CD4-positive, alpha-beta T cell treated with Interleukin-4 for 4 hours (primary cell): Measurements from ENCODE around the gene DGLUCY.
A peak's percentile ranks its signal among the peaks of the same experiment; 100 is the strongest.
"Not testable (repeated sequence)": the region's sequence is repeated elsewhere in the genome, so short reads cannot be mapped to it uniquely, and the experiment has no call there.

Source experiments
- DNase-seq: peaks from one replicate; pipeline ENCODE4 v3.0.0-alpha.2; 2020

The DGLUCY gene

DNA sequence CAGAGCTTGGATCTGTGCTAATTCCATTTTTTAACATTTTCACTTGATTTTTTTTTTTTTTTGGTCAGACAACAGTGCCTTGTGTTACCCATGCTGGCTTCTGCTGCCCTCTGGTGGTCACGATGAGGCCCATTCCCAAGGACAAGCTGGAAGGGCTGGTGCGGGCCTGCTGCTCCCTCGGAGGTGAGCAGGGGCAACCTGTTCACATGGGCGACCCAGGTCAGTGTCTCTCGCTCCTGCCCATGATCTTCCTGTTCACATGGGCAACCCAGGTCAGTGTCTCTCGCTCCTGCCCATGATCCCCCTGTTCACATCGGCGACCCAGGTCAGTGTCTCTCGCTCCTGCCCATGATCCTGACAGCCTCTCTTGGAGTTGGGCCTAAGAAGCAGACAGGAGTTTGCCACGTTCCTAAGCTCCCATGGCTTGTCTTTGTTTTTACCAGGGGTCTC is 59.4 kb downstream of the DGLUCY start:
- DNase-seq: peak; percentile 75

DNA sequence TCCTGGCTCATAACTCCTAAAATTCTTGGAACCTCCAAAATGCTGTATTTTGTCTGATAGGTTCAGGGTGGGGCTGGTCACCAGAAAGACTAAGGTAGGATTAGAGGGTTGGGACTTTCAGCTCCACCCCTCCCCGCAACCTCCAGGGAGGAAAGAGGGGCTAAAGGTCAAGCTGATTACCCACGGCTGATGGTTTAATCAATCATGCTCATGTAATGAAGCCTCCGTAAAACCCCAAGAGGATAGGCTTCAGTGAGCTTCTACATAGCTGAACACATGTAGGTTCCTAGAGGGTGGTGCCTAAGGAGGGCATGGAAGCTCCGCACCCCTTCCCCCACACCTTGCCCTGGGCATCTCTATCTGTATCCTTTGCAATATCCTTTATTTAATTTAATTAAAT is 60.0 kb downstream of the DGLUCY start:
- DNase-seq: no peak

DNA sequence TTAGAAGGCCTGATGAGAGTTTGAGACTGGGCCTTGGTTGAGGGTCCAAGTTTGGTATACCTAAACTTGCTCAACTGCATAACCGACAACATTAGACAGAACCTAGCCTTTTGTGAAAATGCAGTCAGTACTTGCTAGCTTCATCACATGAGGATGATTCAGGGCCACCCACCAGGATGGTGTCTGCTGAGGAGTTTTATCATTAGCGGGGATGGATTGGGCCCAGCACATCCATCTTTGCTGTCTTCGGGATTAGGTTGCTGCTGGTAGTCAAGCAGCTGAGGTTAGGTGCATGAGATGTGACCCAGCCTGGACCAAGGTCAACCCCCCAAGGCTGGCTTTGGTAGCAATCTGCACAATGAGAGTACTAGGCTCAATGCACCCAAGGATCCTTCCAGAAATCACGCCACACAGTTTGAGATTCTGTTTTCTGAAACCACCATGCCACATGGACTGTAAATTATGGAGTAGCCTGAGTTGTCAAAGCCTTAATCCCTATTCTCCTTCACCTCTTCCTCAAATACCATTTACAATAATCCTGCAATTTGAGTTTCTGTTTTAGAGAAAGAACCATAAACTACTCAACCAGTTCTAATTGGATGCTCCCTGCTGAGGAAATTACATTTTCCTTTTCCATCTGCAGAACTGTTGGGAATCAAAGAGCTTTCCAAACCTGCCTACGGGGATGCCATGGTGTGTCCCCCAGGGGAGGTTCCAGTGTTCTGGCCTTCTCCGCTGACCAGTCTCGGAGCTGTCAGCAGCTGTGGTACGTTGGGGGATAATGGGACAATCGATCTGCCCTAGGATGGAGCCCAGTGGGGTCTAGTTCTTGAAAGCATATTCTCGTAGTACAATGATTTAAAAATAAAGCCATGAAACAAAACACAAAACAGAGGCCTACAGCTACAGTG is 61.7 kb downstream of the DGLUCY start:
- no peak for DNase-seq

GRCh38 chr14:91177073-91178034 is 63.5 kb downstream of the DGLUCY start:
- peak; percentile 83 for DNase-seq

DNA sequence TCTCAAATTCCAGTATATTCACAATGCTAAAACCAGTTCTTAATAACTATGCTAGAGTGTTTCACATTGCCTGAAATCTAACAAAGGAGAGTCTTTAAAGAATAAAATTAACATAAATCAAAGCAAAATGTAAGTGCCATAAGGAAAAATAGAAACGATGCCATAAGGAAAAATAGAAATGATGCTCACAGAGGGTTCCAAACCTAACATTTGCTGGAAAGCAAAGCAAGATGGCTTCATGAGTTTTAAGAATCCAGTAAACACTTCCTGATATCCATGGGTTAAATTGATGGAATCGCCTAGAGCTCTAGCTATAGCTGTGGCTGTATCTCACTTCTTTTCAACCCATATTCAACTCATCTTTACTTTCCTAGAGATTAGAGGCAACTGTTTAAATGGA is 66.7 kb downstream of the DGLUCY start:
- no peak for DNase-seq

DNA sequence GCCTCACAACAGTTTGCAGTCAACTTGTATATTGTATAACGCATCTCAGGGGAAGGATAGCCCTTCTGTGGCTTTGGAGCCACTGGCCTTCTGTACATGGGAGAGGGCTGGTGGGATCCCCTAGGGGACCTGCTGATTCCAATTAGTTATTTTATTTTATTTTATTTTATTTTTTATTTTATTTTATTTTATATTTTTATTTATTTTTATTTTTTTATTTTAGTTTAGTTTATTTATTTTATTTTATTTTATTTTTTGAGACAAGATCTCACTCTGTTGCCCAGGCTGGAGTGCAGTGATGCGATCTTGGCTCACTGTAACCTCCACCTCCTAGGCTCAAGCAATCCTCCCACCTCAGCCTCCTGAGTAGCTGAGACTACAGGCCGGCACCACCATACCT is 68.9 kb downstream of the DGLUCY start:
- not testable (repeated sequence) for DNase-seq

GRCh38 chr14:91184559-91184958 is 70.7 kb downstream of the DGLUCY start:
- DNase-seq: no peak

DNA sequence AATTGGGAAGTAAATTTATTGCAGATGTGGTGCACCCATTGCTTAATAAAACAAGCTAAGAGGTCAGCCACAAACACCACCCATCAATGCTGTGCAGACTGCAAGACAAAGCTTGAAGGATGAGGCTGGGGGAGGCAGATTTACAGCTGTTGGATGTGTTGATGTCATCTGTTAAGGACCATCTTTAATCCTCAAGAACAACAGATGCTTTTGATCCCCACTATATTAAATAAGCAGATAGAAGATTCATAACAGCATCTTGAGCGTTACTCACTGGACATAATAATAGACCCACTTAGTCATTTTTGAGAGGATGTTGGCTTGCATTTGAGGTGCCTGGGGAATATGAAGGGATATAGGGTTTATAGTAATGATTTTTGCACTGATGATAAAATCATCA is 71.8 kb downstream of the DGLUCY start:
- no peak for DNase-seq

- DNase-seq: no peak
Measured at GRCh38 chr14:91186515-91187066, 72.7 kb downstream of the DGLUCY start.

GRCh38 chr14:91187271-91187670 is 73.4 kb downstream of the DGLUCY start:
- no peak for DNase-seq

- DNase-seq: no peak
Measured at GRCh38 chr14:91190853-91191252, 77.0 kb downstream of the DGLUCY start.

- DNase-seq: no peak
Measured at GRCh38 chr14:91193069-91193468, 79.2 kb downstream of the DGLUCY start.

GRCh38 chr14:91195881-91196280 is 82.0 kb downstream of the DGLUCY start:
- DNase-seq: no peak

- no peak for DNase-seq
Measured at GRCh38 chr14:91197631-91198030, 83.8 kb downstream of the DGLUCY start.

DNA sequence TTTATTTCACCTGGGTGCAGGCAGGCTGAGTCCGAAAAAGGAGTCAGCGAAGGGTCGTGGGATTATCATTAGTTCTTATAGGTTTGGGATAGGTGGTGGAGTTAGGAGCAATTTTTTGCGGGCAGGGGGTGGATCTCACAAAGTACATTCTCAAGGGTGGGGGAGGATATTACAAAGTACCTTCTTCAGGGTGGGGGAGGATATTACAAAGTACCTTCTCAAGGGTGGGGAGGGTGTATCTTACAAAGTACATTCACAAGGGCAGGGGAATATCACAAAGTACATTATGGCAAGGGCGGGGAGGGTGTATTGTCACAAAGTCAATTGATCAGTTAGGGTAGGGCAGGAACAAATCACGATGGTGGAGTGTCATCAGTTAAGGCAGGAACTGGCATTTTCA is 86.9 kb downstream of the DGLUCY start:
- DNase-seq: not testable (repeated sequence)

GRCh38 chr14:91202234-91202974 is 88.5 kb downstream of the DGLUCY start:
- DNase-seq: no peak

DNA sequence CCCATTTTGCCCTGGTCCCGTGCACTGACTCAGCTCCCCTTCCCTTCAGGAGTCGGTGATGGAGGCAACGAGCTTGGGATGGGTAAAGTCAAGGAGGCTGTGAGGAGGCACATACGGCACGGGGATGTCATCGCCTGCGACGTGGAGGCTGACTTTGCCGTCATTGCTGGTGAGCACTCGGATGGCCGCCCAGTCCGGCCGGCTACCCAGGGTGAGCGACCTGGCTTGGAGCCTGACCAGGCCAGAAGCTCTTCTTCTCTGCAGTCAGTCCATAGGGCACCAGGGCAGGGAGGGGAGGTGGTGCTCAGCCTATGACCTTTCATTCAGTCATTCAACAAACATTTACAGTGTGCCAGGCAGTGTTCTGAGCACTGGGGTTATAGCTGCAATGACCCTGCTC is 90.8 kb downstream of the DGLUCY start:
- no peak for DNase-seq

- no peak for DNase-seq
Measured at GRCh38 chr14:91205459-91205858, 91.6 kb downstream of the DGLUCY start.

GRCh38 chr14:91207008-91207407 is 93.1 kb downstream of the DGLUCY start:
- no peak for DNase-seq

GRCh38 chr14:91211017-91211416 is 97.1 kb downstream of the DGLUCY start:
- DNase-seq: no peak

DNA sequence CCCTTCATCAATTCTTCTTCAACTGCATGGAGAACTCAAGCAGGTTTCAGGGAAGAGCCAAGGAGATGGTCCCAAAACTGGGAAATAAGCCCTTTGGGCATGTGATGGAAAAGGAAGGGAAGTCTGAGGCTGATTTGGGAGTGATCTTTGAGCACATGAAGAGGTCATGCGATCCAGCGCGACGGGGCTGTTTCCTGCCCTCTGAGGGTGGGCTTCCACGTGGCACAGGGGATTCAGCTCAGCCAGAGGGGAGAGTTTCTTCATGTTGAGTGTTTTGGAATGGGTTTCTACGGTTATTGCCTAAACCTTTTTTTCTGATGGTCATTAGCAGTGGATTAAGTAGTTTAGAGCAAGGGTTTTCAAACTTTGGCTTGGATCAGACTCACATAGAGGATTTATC is 100.4 kb downstream of the DGLUCY start:
- DNase-seq: no peak

- DNase-seq: no peak
Measured at GRCh38 chr14:91215381-91215780, 101.5 kb downstream of the DGLUCY start.
